GM12873 (cell line): ENCODE results near the gene OSBP2.

Source experiments
- CTCF ChIP-seq: IDR thresholded peaks from 2 replicates; pipeline ENCODE4 v1.5.1; 2012; ENCODE audit warnings: low read depth, mild to moderate bottlenecking, moderate library complexity, low read length, control low read depth; ENCODE audit not compliant: insufficient read depth; ENCODE audit errors: missing control alignments

The OSBP2 gene

GRCh38 chr22:30926706-30927105, 232.0 kb downstream of the OSBP2 start:
- TF ChIP-seq CTCF, result no peak

GRCh38 chr22:30927806-30928205, 233.1 kb downstream of the OSBP2 start:
- TF ChIP-seq CTCF, result no peak

- no peak for TF ChIP-seq CTCF
Observed at GRCh38 chr22:30928401-30928800, 233.7 kb downstream of the OSBP2 start.

GRCh38 chr22:30930228-30930627, 235.6 kb downstream of the OSBP2 start:
- TF ChIP-seq CTCF, result no peak

- TF ChIP-seq CTCF, result no peak
Observed at GRCh38 chr22:30931541-30932300, 237.0 kb downstream of the OSBP2 start.

GRCh38 chr22:30932661-30933060, 238.0 kb downstream of the OSBP2 start:
- no peak for TF ChIP-seq CTCF

GRCh38 chr22:30933457-30933856, 238.8 kb downstream of the OSBP2 start:
- no peak for TF ChIP-seq CTCF
